Fibroblast of pulmonary artery (primary cell): ENCODE measurements around the gene MEGF11.

Source experiments
- DNase-seq: peaks from one replicate; pipeline ENCODE4 v3.0.0-alpha.2; 2010; ENCODE audit warnings: low read depth
- H3K4me3 ChIP-seq: replicated peaks from 2 replicates; pipeline ENCODE4 v1.5.1; 2011; ENCODE audit warnings: low read depth, mild to moderate bottlenecking, control low read depth, low read length, moderate library complexity
- CTCF ChIP-seq: IDR thresholded peaks from 2 replicates; pipeline ENCODE4 v1.5.1; 2011; ENCODE audit warnings: mild to moderate bottlenecking, control low read depth, low read length, inconsistent platforms; ENCODE audit errors: missing control alignments

The MEGF11 gene

DNA sequence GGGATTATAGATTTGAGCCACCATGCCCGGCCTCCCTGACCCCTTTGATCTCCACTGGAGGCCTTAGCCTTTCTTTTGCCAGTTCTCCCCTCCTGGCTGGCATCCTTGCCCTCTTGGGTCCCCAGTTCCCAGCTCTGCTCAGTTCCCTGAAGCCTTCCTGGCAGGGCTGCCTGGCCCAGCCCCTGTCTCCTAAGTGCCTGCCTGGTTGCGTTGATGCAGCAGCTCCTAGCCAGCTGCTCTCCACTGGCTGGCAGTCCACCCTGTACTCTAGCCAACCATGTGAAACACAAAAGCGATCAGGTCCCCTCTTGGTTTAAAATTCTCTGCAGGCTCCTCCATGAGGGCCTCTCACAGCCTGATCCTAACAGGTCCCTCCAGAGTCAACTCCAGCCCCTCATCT is 199.6 kb downstream of the MEGF11 start:
- H3K4me3 ChIP-seq, result no peak overlapping the region
- no peak for TF ChIP-seq CTCF
- no peak for DNase-seq

- no peak for TF ChIP-seq CTCF
- no peak for DNase-seq
- H3K4me3 ChIP-seq, result no peak overlapping the region
Measured at GRCh38 chr15:66051833-66052232, 201.7 kb downstream of the MEGF11 start.

- H3K4me3 ChIP-seq, result no peak overlapping the region
- TF ChIP-seq CTCF, result no peak
- no peak for DNase-seq
Measured at GRCh38 chr15:66050264-66050663, 203.3 kb downstream of the MEGF11 start.

DNA sequence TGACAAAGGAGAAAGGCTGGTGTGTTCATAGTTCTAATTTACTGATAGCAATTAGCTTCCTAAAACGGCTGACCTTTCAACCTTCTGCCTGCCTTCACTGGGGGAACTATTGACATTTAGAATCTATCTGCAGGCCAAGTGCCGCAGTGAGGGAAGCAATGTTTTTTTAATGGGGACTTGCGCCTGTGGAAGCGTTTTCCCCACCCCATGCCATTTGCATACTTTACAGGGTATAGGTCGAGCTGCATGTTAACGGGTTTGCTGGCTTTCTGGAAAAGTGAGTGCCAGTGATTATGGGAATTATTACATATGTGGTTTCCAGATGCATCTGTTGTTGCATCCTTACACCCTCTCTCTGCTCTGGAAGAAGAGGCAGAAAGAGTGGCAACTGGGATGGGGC is 204.2 kb downstream of the MEGF11 start:
- no peak for DNase-seq
- TF ChIP-seq CTCF, result no peak
- H3K4me3 ChIP-seq, result no peak overlapping the region

GRCh38 chr15:66047321-66048024 is 206.1 kb downstream of the MEGF11 start:
- no peak for DNase-seq
- no peak for TF ChIP-seq CTCF
- H3K4me3 ChIP-seq, result no peak overlapping the region

DNA sequence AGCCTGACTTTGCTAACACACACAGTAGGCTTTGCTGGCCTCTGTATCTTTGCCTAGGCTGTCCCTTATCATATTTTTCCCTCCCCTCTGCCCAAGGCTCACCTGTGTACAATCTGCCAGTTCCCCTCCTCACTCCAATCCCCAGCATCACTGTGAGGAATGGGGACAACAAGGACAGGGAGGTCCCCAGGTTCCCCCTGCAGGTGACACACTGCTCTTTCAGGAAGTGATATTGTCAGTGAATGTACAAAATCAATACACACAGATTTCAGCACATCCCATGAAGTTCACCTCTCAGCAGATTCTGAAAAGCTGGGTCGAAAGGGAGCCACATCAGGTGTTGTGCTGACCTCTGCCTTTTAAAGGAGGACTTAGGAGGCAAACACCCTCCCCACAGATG is 206.8 kb downstream of the MEGF11 start:
- DNase-seq, result no peak
- H3K4me3 ChIP-seq, result no peak overlapping the region
- no peak for TF ChIP-seq CTCF

DNA sequence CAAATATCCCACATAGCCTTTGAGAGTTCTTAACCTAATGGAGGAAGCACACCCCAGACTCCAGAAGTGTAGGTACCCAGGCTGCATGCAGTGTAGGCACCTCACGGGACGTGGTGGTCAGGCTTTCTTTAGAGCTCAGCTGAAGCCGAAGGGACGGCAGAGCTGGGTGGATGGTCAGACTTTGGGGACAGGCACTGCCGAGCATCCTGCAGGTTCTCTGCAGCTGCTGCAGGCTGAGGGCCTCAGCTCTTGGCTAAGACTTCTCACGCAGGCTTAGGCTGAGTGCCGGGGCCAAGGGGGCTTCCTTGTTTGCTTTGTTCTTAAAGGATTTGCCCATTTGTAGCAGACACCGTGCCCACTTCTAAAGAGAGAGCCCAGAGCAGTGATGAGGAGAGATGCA is 207.2 kb downstream of the MEGF11 start:
- TF ChIP-seq CTCF, result no peak
- H3K4me3 ChIP-seq, result no peak overlapping the region

More for the DNA sequence above, 207.2 kb downstream of the MEGF11 start:
- DNase-seq, result no peak
